ENCODE data around the gene ZNF280A.

GRCh38 chr22:22479999-22480532, 40.0 kb downstream of the ZNF280A start:
- TF ChIP-seq POLR2A (IDR thresholded peaks at IDR 0.05; ENCODE audit: low read length) = no peak
- no peak for TF ChIP-seq GATA1 (IDR thresholded peaks at IDR 0.05; ENCODE audit: low read depth, low read length)

Data from erythroblast (primary cell).